KOPT-K1 (cell line): ENCODE measurements around the gene TWF2.

ENCODE experiments used
- H3K27ac ChIP-seq: fragments of 200-600 bp; sonication (generic); 2 replicates; pipeline ENCODE4 v1.5.1; 2016; ENCODE audit warnings: antibody characterized with exemption, mild to moderate bottlenecking, low read depth, low read length; ENCODE audit not compliant: poor library complexity, severe bottlenecking
- H3K36me3 ChIP-seq: fragments of 200-600 bp; sonication (generic); 2 replicates; pipeline ENCODE4 v1.5.1; 2017; ENCODE audit warnings: antibody characterized with exemption, mild to moderate bottlenecking, low read length, moderate library complexity; ENCODE audit not compliant: insufficient read depth
- H3K9me3 ChIP-seq: fragments of 200-600 bp; sonication (generic); 2 replicates; pipeline ENCODE4 v1.5.1; 2017; ENCODE audit warnings: antibody characterized with exemption, low read length, mild to moderate bottlenecking; ENCODE audit not compliant: insufficient read depth, poor library complexity, severe bottlenecking

Gene TWF2

DNA sequence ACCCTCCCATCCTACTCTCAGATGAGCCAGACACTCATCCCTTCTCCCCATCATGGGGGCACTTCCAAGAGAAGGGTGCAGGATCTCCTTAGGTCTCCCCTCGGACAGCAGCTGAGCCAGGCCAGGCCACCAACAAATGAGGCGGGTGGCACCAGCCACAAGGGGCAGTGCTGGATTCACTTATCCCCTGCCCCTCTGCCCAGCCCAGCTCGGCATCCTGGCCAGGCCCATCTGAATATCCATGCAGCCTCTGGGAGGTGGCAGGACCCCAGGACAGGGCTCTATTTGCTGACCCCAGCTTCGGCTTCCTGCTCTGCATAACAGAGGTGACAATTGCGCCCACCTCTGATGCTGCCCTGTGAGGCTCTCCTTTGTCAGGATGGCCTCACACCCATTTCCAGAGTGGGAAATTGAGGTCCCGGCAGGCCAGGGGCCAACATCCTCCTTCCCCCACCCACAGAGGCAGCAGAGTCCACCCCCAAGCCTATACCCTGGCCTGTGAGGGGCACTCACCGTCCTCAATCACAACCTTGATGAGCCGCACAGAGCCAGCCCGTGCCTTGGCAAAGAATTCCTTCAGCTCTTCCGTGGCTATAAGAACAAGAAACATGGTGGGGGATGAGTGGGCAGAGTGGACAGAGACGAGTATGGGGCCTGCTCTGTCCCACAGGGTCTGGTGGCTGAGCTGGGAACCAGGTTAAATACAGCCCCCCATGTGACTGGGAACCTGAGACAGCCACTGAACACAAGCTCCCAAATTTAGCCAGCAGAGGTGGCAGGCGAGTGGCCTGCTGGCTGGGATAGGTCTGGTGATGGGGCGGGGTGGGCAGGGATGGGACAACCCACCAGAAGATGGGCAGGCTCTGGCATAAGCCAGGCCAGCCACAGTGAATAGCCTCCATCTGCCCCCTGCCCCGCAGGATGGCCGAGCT lies 4.2 kb downstream of the TWF2 start:
- H3K9me3 ChIP-seq = no peaks in the 10 kb centered on the region
- no peak overlapping the region for H3K27ac ChIP-seq

GRCh38 chr3:52233968-52234367 lies 5.0 kb downstream of the TWF2 start:
- H3K36me3 ChIP-seq = peaks cover 66% of the 10 kb centered on the region
- no peak overlapping the region for H3K27ac ChIP-seq

More for the DNA sequence above, 4.2 kb downstream of the TWF2 start:
- peaks cover 58% of the 10 kb centered on the region for H3K36me3 ChIP-seq

DNA sequence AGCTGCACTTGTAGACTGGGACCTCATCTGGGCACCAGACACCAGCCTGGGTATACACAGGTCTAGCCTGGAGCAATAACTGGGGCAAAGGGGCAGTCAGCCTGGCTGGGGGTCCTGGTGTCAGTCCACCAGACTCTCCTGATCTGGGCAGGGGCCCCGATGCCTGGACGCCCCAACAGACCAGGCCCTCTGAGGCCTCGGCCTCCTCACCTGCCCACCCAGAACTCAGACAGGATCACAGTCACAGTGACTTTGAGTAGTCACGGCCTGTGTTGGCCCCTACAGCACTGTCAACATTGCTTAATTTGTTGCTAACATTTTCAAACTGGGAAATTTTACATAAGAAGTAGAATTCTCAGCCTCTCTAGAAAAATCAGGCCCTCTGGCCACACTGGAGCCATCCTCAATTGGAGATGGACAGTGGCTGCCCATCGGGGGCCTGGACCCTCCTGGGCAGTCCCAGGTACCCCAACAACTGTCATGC lies 5.8 kb downstream of the TWF2 start:
- Histone ChIP-seq H3K36me3 (peaks cover 73% of the 10 kb centered on the region), H3K27ac (peak overlapping the region; percentile 40), H3K9me3 (no peaks in the 10 kb centered on the region)

More at GRCh38 chr3:52233968-52234367, 5.0 kb downstream of the TWF2 start:
- no peaks in the 10 kb centered on the region for H3K9me3 ChIP-seq

DNA sequence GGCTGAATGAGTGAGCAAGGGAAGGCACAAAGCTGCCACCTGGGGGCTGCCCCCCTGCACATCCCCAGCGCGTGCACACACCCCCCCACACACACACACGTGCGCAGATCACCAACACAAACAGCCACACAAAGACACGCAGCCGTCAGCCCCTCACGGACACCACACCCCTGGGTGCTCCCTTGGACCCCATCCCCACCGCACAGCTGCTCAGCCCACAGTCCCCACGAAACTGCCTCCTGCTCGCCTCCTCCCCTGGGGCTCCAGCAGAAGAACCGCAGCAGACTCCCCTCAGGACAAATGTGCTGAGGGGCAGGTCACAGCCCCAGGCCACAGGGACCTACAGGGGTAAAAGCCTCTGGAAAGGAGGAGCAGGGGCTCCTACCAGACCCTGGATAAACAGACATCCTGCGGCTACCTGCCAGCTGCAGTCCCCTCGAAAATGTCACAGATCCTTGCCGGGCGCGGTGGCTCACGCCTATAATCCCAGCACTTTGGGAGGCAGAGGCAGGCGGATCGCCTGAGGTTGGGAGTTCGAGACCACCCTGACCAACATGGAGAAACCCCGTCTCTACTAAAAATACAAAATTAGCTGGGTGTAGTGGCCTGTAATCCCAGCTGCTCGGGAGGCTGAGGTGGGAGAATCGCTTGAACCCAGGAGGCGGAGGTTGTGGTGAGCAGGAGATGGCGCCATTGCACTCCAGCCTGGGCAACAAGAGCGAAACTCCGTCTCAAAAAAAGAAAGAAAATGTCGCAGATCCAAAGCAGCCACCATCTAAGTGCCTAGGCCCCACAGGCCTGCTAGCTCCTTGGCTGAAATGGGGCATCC lies 6.5 kb downstream of the TWF2 start:
- Histone ChIP-seq H3K9me3 (no peaks in the 10 kb centered on the region), H3K36me3 (peaks cover 79% of the 10 kb centered on the region), H3K27ac (peak overlapping the region; percentile 40)

DNA sequence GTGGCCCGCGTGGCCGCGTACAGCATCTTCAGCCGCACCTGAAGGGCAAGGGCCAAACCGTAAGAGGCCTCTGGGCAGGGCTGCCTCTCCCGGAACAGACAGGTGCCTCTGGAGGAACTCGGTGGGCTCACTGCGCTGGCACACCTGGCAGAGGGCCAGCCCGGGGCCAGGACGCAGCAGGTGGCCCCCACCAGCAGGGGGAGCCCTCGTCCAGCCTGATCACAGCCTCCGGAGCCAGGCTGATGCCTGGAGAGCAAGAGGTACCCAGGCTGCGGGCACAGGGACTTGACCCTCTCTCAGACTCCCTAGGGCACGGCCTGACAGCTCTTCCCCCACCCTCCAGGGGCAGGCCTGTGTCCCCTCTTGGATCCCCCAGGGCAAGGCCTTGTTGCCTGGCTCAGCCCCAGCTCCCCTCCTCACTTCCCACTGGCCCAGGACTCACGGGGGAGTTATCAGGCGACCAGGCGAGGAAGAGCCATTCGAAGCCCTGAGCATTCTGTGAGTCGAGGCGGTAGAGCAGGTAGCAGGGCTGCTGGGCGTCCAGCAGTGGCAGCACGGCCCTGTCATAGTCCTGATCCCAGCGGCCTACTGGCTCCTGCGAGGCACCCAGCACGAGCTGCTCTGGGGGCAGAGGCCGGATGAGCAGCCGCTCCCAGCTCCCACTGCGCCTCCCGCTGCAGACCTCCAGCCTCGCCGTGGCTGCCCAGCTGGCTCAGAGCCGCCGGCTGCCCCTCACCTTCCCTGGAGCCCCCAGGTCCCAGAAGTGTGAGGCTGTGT lies 7.3 kb downstream of the TWF2 start:
- Histone ChIP-seq H3K27ac (no peak overlapping the region), H3K36me3 (peaks cover 79% of the 10 kb centered on the region), H3K9me3 (no peaks in the 10 kb centered on the region)

DNA sequence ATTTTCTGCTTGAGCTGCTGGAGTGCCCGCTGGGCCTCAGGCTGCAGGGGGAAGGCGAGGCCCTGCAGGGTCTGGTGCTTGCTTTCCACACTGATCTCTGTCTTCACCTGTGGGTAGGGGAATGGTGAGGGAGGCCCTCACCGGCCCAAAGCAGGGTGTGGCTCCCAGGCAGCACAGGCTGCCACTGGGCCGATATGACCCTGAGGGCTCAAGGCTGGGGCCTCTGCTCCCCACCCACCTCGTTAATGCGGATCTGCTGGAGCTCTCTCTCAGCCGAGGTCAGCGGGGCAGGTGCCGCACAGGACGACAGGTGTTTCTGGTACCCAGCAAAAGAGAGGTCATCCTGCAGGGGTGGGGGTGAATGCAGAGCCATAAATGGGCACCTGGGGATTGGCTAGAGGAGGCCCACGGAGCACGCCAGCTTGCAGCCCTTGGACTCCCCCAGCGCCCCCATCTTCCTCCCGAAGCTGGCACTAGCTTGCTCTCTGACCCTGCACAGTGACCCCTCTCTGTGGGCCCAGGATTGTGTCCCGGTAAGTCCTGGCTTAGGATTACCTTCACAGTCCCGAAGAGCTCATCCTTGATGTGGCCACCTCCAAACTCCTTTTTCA lies 8.0 kb downstream of the TWF2 start:
- H3K36me3 ChIP-seq = peaks cover 79% of the 10 kb centered on the region
- no peaks in the 10 kb centered on the region for H3K9me3 ChIP-seq
- H3K27ac ChIP-seq = no peak overlapping the region

GRCh38 chr3:52230461-52230860 lies 8.5 kb downstream of the TWF2 start:
- Histone ChIP-seq H3K9me3 (no peaks in the 10 kb centered on the region), H3K36me3 (peaks cover 76% of the 10 kb centered on the region), H3K27ac (no peak overlapping the region)

GRCh38 chr3:52229656-52230055 lies 9.3 kb downstream of the TWF2 start:
- H3K9me3 ChIP-seq = no peaks in the 10 kb centered on the region
- no peak overlapping the region for H3K27ac ChIP-seq
- peaks cover 68% of the 10 kb centered on the region for H3K36me3 ChIP-seq

- no peak overlapping the region for H3K27ac ChIP-seq
- H3K36me3 ChIP-seq = peaks cover 60% of the 10 kb centered on the region
- no peaks in the 10 kb centered on the region for H3K9me3 ChIP-seq
Measured at GRCh38 chr3:52228751-52229291, 10.1 kb downstream of the TWF2 start.

DNA sequence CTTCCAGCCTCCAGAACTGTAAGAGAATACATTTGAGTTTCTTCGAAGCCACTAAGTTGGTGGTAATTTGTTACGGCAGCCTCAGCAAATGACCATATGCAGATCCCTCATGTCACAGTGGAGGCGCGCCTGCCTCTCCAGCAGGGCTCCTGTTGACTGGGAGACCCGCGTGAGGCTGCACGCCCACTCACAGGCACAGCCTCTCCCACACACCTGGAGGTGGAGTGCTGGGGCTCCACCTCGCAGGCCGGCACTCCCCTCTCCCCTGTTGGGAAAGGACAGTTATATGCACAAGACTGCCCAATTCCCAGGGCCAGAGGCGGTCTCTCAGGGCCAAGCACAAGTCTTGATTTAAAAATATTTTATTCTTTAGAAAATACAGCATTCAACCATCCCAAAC lies 10.7 kb downstream of the TWF2 start:
- peaks cover 56% of the 10 kb centered on the region for H3K36me3 ChIP-seq
- H3K27ac ChIP-seq = peak overlapping the region; percentile 90
- no peaks in the 10 kb centered on the region for H3K9me3 ChIP-seq

DNA sequence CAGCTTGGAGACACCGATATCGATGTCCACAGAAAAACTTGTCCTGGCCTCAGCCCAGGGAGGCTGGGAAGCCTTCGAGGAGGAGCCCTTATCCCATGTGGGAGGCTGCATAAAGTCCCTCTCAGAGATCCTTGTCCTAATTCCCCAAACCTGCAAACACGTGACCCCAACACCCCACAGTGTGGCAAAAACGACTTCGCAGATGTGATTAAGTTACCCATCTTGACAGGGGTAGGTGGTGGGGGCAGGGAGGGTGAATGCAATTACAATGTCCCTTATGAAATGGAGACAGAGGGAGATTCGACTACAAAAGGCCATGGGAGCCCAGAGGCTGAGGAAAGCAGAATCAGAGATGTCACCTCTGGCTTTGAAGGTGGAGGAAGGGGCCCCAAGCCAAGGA lies 11.2 kb downstream of the TWF2 start:
- peak overlapping the region; percentile 90 for H3K27ac ChIP-seq
- no peaks in the 10 kb centered on the region for H3K9me3 ChIP-seq
- H3K36me3 ChIP-seq = peaks cover 56% of the 10 kb centered on the region

DNA sequence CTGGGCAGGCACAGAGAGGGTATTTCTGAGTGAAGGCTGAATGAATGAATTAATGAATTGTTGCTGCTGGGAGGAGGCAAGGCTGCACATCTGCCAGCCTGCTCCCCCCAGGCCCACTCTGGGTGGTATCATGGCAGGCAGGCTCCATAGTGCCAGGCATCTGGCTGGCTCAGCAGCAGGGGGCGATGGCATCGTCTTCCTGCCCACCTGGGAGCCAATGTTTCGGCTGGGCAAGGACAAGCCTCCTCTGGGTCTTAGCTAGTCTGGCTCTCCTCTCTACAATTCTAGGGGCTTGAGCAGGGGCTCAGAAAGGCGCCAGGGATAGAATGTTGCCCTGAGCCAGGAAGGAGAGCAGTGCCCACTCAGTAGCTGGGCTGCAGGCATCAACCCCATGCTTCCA lies 11.8 kb downstream of the TWF2 start:
- H3K27ac ChIP-seq = peak overlapping the region; percentile 90
- no peaks in the 10 kb centered on the region for H3K9me3 ChIP-seq
- H3K36me3 ChIP-seq = peaks cover 53% of the 10 kb centered on the region

- no peaks in the 10 kb centered on the region for H3K9me3 ChIP-seq
- H3K27ac ChIP-seq = peak overlapping the region; percentile 90
- peaks cover 48% of the 10 kb centered on the region for H3K36me3 ChIP-seq
Measured at GRCh38 chr3:52226229-52226817, 12.6 kb downstream of the TWF2 start.
